RCC 7860 (cell line): Measurements from ENCODE around the gene PARVG.

Source experiments
- DNase-seq: peaks from one replicate; pipeline ENCODE4 v3.0.0-alpha.2; 2015; ENCODE audit warnings: low spot score
- FAIRE-seq: peaks from 2 replicates; lab custom pipeline; 2012; peaks lifted over from hg19 to GRCh38; lab: Jason Lieb, UNC

PARVG gene

DNA sequence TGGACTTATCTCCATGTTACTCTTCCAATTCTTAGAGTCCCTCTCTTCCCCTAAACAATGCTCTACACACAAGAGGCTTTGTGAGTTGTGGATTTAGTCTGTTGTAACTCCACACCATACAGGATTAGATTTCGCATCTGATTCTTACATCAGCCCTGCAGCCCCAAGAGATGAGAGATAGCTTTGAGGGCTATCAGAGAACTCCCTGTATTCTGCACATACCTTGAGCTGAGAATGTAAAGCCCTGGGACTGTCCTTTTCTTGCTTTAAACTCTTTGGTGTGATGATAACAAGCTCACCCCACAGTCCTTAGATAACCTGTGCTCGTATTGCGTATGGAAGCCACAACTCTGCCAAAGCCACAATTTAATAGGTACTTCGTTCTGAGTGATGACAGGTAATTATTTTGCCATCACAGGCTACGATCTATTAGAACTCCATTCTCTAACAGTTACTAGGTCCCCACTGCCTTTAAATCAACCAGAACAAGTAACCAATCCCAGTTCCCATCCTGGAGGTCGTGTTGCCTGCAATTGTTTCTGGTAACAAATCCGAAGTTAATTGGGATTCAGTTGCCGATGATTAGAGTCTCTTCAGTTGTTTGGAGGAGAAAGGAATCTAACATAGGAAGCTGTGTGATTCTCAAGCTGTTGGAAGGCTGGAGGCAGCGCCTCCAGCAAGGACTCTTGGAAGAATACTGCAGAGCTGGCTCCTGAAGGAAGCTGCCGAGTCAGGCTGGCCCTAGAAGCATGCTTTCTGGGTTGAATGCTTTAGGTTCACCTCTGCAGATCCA lies 1.3 kb upstream of the PARVG start:
- no peak for FAIRE-seq
- DNase-seq, result no peak

DNA sequence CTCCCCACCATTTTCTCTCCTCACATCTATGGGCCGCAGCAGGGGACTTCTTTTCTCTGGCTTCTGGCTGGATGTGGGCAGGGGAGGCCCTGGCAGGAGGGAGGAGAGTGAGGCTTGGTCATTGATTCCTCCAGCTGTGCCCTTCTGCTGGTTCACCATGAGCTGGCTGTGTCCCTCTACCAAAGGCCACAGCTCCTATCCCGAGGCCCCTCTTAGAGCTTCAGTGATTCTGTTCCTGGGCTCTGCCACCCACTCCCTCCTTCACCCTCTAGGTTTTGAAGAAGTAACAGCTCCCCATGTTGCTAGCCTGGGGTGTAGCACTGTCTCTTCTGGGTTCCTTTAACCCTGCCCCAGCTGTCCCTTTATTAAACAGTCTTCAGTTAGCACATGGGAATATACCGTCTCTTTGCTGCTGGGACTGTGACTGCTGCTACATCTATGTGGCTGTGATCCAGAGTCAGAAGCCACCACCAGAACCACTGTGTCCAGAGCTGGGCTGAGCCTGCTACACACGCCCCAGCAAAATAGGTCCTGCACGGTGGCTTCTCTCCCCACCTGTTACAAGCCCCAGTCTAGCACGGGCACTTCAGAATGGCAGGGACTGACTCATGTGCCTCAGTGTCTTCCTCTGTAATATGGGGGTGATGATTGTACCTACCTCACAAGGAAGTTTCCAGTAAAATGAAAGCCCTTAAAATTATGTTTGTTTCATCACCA lies 578 bp upstream of the PARVG start:
- FAIRE-seq (no peak), DNase-seq (no peak)

DNA sequence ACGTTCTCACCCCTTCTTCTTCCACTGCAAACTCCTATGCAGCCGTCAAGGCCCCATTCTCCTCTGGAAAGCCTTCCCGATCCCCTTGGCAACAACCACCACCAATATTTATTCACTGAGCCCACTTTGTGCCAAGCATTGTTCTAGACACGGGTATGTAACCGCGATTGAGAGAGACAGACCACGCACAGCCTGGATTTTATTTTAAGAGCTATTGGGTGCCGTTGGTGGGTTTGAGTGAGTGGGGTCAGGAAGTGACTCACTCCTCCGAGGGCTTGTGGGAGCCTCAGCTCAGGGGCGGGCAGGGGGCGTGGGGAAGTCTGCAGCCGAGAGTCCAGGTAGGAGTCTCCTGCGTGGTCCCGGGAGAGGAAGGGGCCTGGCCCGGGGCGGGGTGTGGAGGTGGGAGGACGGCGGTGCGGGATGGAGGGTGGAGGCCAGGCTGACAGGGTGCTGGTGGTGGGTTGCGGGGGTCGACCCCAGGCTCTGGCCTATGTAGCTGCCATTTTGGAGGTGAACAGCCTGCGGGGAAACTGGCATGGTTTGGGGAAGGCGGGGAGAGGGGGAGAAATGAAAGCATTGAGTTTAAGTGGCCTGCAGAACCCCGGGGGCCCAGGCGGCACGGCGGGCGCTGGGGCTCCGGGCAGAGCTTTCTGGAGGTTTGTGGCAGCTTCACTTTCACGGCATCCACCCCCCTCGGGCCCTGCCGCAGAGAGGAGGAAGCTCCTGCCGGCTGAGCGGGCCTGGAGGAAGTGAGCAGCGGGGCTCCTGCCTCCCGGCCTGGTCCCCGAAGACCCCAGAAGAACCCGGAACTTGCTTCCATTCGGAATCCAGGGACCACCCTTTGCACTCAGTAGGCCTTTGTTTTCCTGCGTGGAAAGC lies 547 bp downstream of the PARVG start:
- FAIRE-seq (no peak), DNase-seq (no peak)

- DNase-seq (no peak), FAIRE-seq (no peak)
These were observed 1.3 kb downstream of the PARVG start for GRCh38 chr22:44181912-44182587.

DNA sequence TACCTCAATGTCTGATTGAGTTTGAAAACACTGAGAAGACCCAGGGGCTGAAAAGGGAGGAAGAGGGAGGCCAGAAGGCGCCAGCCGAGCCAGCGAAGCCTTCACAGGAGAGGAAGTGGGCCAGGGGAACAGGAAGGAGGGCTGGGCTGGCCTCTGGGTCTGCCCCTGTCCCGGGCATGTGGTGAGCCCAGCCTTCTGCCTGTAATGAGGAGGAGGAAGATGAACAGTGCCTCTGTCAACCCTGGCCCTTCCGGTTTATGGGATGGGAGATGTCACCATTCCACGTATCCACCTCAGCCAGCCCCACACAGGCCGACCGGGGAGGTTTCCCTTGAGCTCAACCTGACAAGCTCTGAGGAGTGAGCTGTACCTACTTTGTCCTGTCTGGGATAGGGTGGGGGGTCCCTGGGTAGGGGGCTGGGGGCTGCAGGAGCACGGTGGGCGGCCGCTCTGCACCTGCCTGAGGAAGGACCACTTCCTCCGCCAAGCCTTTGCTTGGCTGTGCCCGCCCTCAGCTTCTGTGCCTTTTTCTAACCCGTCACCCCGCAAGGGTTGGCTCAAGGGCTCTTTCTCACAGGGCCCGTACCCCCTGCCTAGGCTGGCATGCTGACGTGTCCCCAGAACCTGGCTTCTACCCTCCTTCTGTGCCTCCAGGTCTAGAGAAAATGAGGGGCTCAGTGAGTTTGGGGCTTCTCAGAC lies 2.0 kb downstream of the PARVG start:
- no peak for DNase-seq
- no peak for FAIRE-seq

DNA sequence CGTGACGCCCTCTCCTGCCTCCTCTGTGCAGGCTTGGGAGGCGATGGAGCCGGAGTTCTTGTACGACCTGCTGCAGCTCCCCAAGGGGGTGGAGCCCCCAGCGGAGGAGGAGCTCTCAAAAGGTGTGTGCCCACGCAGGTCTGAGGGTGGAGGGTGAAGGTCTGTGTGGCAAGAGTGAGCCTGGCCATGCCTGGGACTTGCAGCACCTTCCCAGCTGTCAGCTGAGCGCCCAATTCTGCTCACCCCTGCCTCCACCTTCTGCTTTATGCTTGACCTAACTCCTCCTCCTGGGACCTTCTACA lies 2.5 kb downstream of the PARVG start:
- DNase-seq (no peak), FAIRE-seq (no peak)

GRCh38 chr22:44184006-44184405 lies 3.3 kb downstream of the PARVG start:
- FAIRE-seq, result no peak
- no peak for DNase-seq

DNA sequence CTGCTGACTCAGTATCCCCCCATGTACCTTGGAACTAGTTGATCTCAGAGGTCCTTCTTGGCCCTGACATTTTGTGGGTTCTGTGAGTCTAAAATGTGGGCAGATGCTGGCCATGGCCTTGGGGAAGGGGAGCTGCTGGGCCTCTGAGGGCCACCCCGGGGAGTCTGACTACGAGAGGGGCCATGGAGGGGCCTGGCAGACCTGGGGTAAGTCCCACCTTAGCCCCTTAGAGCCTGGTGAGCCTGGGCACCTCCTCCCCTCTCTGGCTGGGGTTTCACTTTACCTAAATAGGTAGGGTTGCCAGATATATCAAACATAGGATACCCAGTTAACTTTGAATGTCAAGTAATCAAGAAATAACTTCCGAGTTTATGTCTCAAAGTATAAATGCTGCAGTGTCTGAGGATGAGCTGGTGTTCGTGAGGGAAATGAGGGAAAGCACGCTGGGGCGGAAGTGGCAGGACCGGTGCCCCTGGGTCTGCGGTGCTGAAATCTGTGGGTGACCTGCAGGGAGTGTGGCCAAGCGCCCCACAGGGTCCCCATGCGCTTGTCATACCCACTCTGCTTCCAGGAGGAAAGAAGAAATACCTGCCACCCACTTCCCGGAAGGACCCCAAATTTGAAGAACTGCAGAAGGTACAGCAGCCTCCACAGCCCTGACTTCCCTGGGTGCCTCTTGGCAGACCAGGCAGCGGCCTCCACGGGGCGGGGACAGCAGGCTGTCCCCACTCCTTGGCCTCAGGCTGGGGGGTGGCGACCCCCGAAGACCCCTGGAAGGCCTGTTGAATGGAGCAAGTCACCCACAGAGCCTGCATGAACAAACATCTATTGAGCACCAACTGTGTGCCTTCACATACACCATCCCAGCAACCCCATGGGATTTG lies 4.8 kb downstream of the PARVG start:
- FAIRE-seq, result no peak
- no peak for DNase-seq

DNA sequence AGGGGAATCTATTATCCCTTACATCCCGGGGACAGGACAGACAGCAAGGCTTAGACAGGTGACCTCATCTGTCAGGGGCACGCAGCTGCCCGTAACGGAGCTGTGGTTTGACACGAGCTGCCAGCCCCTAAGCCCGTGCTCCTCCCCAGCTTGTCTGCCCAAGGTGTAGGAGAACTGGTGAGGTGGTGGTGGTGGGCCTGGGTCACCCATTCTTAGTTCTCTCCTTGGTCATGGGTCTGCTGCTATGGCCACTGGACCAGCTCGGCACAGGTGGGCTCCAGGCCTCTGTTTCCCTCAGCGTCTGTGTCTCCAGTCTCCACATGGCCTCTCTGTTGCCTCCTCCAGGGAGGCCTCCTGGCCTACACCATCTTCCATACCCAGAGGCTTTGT lies 5.4 kb downstream of the PARVG start:
- DNase-seq (no peak), FAIRE-seq (no peak)

- FAIRE-seq (no peak), DNase-seq (no peak)
These were observed 6.0 kb downstream of the PARVG start for GRCh38 chr22:44186737-44187136.

DNA sequence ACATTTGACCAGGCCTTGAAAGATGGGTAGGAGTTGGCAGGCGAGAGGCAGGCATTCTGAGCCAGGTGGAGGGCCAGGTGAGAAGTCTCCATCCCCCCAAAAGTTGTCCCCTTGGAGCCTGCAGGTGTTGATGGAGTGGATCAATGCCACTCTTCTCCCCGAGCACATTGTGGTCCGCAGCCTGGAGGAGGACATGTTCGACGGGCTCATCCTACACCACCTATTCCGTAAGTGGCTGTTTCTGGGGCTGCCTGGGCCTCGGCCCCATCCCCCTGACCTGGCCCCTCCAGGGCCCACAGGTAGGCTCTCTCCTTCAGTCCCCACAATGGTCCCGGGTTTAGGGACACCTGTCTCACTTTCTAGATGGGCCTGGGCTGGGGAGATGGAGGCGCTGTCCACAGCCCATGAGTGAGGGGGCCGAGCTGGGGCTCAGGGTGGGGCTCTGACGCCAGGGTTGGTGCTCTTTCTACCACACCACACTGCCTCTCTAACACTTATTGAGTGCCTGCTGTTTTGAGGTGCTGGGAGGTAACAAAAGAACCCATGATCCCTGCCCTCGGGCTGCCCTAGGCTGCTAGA lies 7.0 kb downstream of the PARVG start:
- DNase-seq (no peak), FAIRE-seq (no peak)

DNA sequence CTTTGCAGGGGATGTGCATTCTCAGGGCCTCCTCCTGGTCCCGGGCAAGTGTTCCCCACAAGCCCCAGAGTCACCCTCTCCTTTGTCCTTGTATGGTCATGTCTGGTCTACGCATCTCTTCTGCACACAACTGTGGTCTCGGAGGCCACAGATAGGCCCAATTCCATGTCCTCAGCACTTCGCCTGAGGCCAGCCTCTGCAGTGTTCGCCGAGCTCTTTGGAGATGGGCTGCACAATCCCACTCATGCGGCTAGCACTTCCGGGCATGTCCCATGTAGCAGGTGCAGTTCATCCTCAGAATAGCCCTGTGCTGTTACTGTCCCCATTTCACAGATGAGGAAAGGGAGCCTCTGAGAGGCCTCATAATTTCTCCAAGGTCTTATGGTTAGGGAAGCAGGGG lies 7.6 kb downstream of the PARVG start:
- no peak for DNase-seq
- no peak for FAIRE-seq

GRCh38 chr22:44188986-44189630 lies 8.4 kb downstream of the PARVG start:
- DNase-seq (no peak), FAIRE-seq (no peak)

DNA sequence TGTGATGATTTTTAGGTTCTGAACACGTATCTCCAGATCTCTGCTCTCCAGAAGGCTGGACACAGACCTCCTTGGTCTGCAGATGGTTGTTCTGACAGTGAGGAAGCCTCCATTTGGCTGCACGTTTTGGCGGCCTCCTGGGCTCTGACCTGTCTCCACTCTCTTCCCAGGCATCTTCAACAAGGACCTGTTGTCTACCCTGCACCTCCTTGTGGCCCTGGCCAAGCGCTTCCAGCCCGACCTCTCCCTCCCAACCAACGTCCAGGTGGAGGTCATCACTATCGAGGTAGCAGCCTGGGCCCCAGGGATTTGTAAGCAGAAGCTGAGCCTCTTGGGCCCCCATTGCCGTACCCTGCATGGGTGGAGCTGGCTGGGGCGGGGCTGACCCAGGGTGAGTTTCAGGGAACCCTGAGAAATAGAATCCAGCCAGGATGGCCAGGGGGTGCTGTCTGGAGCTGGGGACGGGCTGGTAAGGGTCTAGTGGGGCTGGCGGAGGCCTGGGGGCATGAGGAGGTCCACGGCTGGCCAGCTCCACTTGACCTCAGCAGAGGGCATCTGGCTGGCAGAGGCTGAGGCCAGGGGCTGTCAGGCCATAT lies 9.8 kb downstream of the PARVG start:
- no peak for FAIRE-seq
- no peak for DNase-seq

DNA sequence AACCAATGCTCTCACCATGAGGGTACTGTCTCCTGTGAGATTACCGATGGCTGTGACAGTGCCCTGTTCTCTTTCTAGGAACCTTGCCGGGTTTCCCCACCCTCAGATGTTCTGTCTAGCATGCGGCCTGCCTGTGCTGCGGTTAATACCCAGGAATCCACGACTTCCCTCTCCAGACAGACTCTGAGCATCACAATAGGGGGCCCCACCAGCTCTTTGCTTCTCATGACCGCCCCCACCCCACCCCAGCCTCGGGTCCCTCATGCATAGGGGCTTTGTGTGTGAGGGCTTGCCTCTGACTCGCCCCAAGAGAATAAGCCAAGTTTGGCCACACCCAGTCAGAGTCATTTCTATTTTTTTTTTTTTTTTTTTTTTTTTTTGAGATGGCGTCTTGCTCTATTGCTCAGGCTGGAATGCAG lies 10.3 kb downstream of the PARVG start:
- FAIRE-seq, result no peak
- DNase-seq, result peak; percentile 7

- DNase-seq, result no peak
- FAIRE-seq, result no peak
These were observed 11.5 kb downstream of the PARVG start for GRCh38 chr22:44192098-44192815.

- no peak for FAIRE-seq
- DNase-seq, result no peak
These were observed 12.2 kb downstream of the PARVG start for GRCh38 chr22:44192816-44193534.
